Measurements from ENCODE around the gene RHOF. TPM values are rescaled to one million over a fixed set of nuclear protein-coding genes. Genes with fewer than 3 reads are reported as not detected.

RHOF gene
- total and polyA plus RNA-seq, 2 of the 8 experiments (the other 6 are each of a cell fraction or from before 2014, with no cell fraction given) = 23.8 to 31.9 TPM

DNA sequence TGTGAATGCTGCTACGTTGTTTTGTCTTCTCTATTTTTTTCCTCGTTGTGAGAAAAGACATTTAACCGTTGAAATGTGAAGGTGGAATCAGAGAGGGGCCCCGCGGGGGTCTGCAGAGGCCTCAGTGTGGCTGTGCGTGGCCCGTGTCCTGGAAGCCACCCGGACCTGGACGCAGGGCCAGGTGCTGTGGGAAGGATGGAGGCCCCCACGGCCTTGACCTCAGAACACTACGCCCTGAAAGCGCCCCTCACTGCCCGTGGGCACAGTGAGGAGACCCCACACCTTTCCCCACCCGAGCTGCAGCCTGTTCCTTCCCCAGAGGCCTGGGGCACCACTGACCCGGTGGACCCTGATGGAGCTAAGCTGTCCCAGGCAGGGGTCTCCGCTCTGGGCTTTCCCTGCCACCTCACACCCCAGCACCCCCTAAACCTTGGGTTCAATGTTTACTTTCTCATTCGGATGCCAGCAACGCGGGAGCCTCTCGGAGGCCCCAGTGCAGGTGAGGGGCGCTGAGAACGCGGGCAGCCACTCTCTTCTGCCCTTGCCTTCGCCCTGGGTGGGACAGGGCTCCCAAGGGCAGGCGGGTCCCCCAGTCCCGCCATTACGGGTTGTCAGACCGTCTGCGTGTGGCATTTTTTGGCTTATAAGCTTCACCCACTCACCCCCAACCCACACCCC lies 37.2 kb upstream of the RHOF start:
- Histone ChIP-seq H3K56ac (replicated peaks; ENCODE audit: insufficient read length, low read depth, low read length) (no peak overlapping the region), H3K4ac (replicated peaks; ENCODE audit: insufficient read length, low read depth, low read length) (no peak overlapping the region), H3K18ac (ENCODE audit: extremely low read depth, low read length) (no peak overlapping the region), H4K91ac (replicated peaks; ENCODE audit: insufficient read length, low read length) (no peak overlapping the region), H3K79me2 (ENCODE audit: control insufficient read depth in 1 of 2, insufficient read depth in 2 of 2, low read length in 2 of 2) (no peaks in the 10 kb centered on the region), H4K20me1 (replicated peaks in 1 of 2; ENCODE audit: control insufficient read depth in 1 of 2, insufficient read depth in 2 of 2, low read length in 2 of 2) (peaks cover 0 to 4% of the 10 kb centered on the region in 2 experiments), H3K23me2 (ENCODE audit: low read depth, low read length) (no peaks in the 10 kb centered on the region), H2BK120ac (replicated peaks; ENCODE audit: low read depth, low read length) (no peak overlapping the region), H2BK12ac (ENCODE audit: low read depth, low read length) (no peak overlapping the region), H3K23ac (ENCODE audit: insufficient read length) (no peak overlapping the region), H3K27ac (ENCODE audit: low read depth, low read length) (no peak overlapping the region), H2BK15ac (ENCODE audit: low read length) (no peak overlapping the region), H3K9ac (replicated peaks in 1 of 4; ENCODE audit: extremely low read depth in 1 of 4, low read depth in 3 of 4, low read length in 3 of 4) (no peak overlapping the region), H2AFZ (ENCODE audit: low read length) (no peak overlapping the region), H3K27me3 (replicated peaks in 1 of 4; ENCODE audit: control insufficient read depth in 3 of 4, extremely low read depth in 1 of 4, insufficient read depth in 3 of 4, low read length in 3 of 4) (no peaks in the 10 kb centered on the region), H2BK20ac (ENCODE audit: low read length) (no peak overlapping the region), H3K4me1 (replicated peaks in 1 of 4; ENCODE audit: control insufficient read depth in 3 of 4, insufficient read depth in 4 of 4, low read length in 3 of 4) (no peaks in the 10 kb centered on the region), H4K5ac (ENCODE audit: insufficient read length, low read depth, low read length) (no peak overlapping the region), H3K9me3 (ENCODE audit: insufficient read depth in 2 of 2, low read depth in 1 of 2, low read length in 1 of 2) (no peaks in the 10 kb centered on the region), H4K8ac (ENCODE audit: extremely low read depth, insufficient read depth, low read length) (no peak overlapping the region), H2BK5ac (ENCODE audit: low read depth, low read length) (no peak overlapping the region), H3K14ac (ENCODE audit: insufficient read length) (no peak overlapping the region), H3K36me3 (ENCODE audit: control insufficient read depth in 2 of 4, insufficient read depth in 4 of 4, low read length in 3 of 4) (peaks cover 3 to 39% (median 14%) of the 10 kb centered on the region in 4 experiments; a peak in 7 of 8 replicates), H3K4me3 (ENCODE audit: extremely low read depth in 1 of 4, insufficient read depth in 2 of 4, low read depth in 3 of 4, low read length in 4 of 4) (no peak overlapping the region), H3K4me2 (ENCODE audit: insufficient read depth in 1 of 2, low read depth in 2 of 2, low read length in 2 of 2) (no peak overlapping the region), H3K79me1 (ENCODE audit: low read depth, low read length) (no peaks in the 10 kb centered on the region), H2AK5ac (ENCODE audit: low read depth, low read length) (no peak overlapping the region)
- POLR2A ChIA-PET (ENCODE audit: partially characterized antibody) = no interaction called here
- no peak for TF ChIP-seq BRCA1 (IDR thresholded peaks at IDR 0.05; ENCODE audit: low read depth, low read length)
- DNase-seq (ENCODE audit: low read depth in 1 of 2, low spot score in 2 of 2) = no peak
- 91% methylated on average over 27 of the region's 29 CpGs; no CpG with 5 or more reads in 1 of the 2 experiments for WGBS, 2 experiments (ENCODE audit: extremely low coverage in 1 of 2, insufficient coverage in 1 of 2, insufficient read length in 1 of 2, insufficient replicate concordance in 2 of 2, low coverage in 1 of 2, low lambda C conversion rate in 2 of 2, missing lambda C conversion rate in 1 of 2)
- CTCF ChIA-PET (ENCODE audit: partially characterized antibody) = interaction anchor here (0.5 to 1.5 kb wide), 3 partner anchors 19 to 352 kb away, joined by 3 to 4 read pairs (median 3); no protein-coding TSS in a partner anchor
- no peak for FAIRE-seq
